Activated naive CD4-positive, alpha-beta T cell treated with anti-CD3 and anti-CD28 coated beads for 36 hours (primary cell): ENCODE data around the gene KCTD19. TPM values are rescaled to one million over a fixed set of nuclear protein-coding genes. Genes with fewer than 3 reads are reported as not detected.

ENCODE experiments used
- CTCF ChIA-PET: fragments of 350-600 bp; sonication (Branson Sonifier 250); formaldehyde crosslinking; loops from one replicate; lab custom pipeline; 2021; ENCODE audit warnings: antibody characterized with exemption; lab: Charles Lee
- DNase-seq: peaks from one replicate; pipeline ENCODE4 v3.0.0-alpha.2; 2020
- H3K27ac Mint-ChIP-seq: one replicate; pipeline ENCODE4 v1.8.0; 2021; ENCODE audit warnings: mild to moderate bottlenecking, mixed read lengths
- H3K27me3 Mint-ChIP-seq: one replicate; pipeline ENCODE4 v1.8.0; 2021; ENCODE audit warnings: low read depth, mixed read lengths
- H3K36me3 Mint-ChIP-seq: one replicate; pipeline ENCODE4 v1.8.0; 2021; ENCODE audit warnings: low read depth, mixed read lengths
- H3K4me1 Mint-ChIP-seq: one replicate; pipeline ENCODE4 v1.8.0; 2021; ENCODE audit warnings: low read depth, mixed read lengths
- H3K4me3 Mint-ChIP-seq: one replicate; pipeline ENCODE4 v1.8.0; 2021; ENCODE audit warnings: mild to moderate bottlenecking, moderate library complexity, mixed read lengths
- H3K9me3 Mint-ChIP-seq: one replicate; pipeline ENCODE4 v1.8.0; 2021; ENCODE audit warnings: mixed read lengths
- intact Hi-C: fragments of 100-400 bp; cut with micrococcal nuclease; formaldehyde crosslinking; loops from one replicate; pipeline ENCODE4 v1.15.1; 2023
- total RNA-seq, 2 experiments: library from RNA; stranded (reverse); gene quantifications; one replicate each; pipeline ENCODE4 v1.2.3, GENCODE V29; 2021

Gene KCTD19
- total RNA-seq, 2 experiments from 2014 or later, result 1.0 to 1.3 TPM

GRCh38 chr16:67245186-67245585 lies 81.4 kb downstream of the KCTD19 start:
- H3K36me3 Mint-ChIP-seq, result peaks cover 3% of the 10 kb centered on the region
- H3K27ac Mint-ChIP-seq, result peak overlapping the region; percentile 86
- CTCF ChIA-PET, result interaction anchor here (0.9 to 1.5 kb wide), 5 partner anchors 18 to 236 kb away, joined by 3 to 9 read pairs (median 3); partner anchors contain the start of gene TMEM208
- no peaks in the 10 kb centered on the region for H3K9me3 Mint-ChIP-seq
- intact Hi-C loops, result loop anchor here (2.0 to 10.0 kb wide), 4 partner anchors 260 to 840 kb away; partner anchors contain the start of genes CTCF, NFATC3 and THAP11
- H3K4me3 Mint-ChIP-seq, result peak overlapping the region; percentile 89
- peaks cover 57% of the 10 kb centered on the region for H3K4me1 Mint-ChIP-seq
- H3K27me3 Mint-ChIP-seq, result peaks cover 6% of the 10 kb centered on the region
- no peak for DNase-seq

- CTCF ChIA-PET, result interaction anchor here (0.9 to 1.5 kb wide), 11 partner anchors 13 to 237 kb away, joined by 3 to 9 read pairs (median 3); partner anchors contain the start of genes HSD11B2 and TMEM208
- Mint-ChIP-seq H3K4me1 (peaks cover 51% of the 10 kb centered on the region), H3K4me3 (peak overlapping the region; percentile 89), H3K36me3 (peaks cover 3% of the 10 kb centered on the region), H3K9me3 (no peaks in the 10 kb centered on the region), H3K27ac (peak overlapping the region; percentile 86), H3K27me3 (peaks cover 3% of the 10 kb centered on the region)
- intact Hi-C loops, result loop anchor here (1.0 to 10.0 kb wide), 11 partner anchors 17 to 840 kb away; partner anchors contain the start of genes CBFB, CTCF, E2F4 and FBXL8
- DNase-seq, result peak; percentile 95
Observed at GRCh38 chr16:67244387-67245185, 82.0 kb downstream of the KCTD19 start.

GRCh38 chr16:67243481-67243880 lies 83.1 kb downstream of the KCTD19 start:
- intact Hi-C loops, result loop anchor here (10.0 kb wide), 1 partner anchor 841 kb away; the partner anchor contains the start of gene NFATC3
- no peaks in the 10 kb centered on the region for H3K27me3 Mint-ChIP-seq
- no peak overlapping the region for H3K4me3 Mint-ChIP-seq
- no peaks in the 10 kb centered on the region for H3K9me3 Mint-ChIP-seq
- peaks cover 3% of the 10 kb centered on the region for H3K36me3 Mint-ChIP-seq
- peaks cover 46% of the 10 kb centered on the region for H3K4me1 Mint-ChIP-seq
- no peak for DNase-seq
- peak overlapping the region; percentile 86 for H3K27ac Mint-ChIP-seq
- CTCF ChIA-PET, result interaction anchor here (0.6 to 1.3 kb wide), 3 partner anchors 17 to 187 kb away, joined by 3 to 6 read pairs (median 3); partner anchors contain the start of genes HSD11B2 and TMEM208

- peak overlapping the region; percentile 54 for H3K27ac Mint-ChIP-seq
- no peak overlapping the region for H3K4me3 Mint-ChIP-seq
- CTCF ChIA-PET, result interaction anchor here (0.8 kb wide), 1 partner anchor 15 kb away, joined by 4 read pairs; no protein-coding TSS in a partner anchor
- H3K9me3 Mint-ChIP-seq, result no peaks in the 10 kb centered on the region
- intact Hi-C loops, result loop anchor here (10.0 kb wide), 1 partner anchor 843 kb away; the partner anchor contains the start of gene NFATC3
- H3K27me3 Mint-ChIP-seq, result no peaks in the 10 kb centered on the region
- peaks cover 37% of the 10 kb centered on the region for H3K4me1 Mint-ChIP-seq
- DNase-seq, result no peak
- peaks cover 9% of the 10 kb centered on the region for H3K36me3 Mint-ChIP-seq
Observed at GRCh38 chr16:67242138-67242730, 84.3 kb downstream of the KCTD19 start.

GRCh38 chr16:67241008-67241900 lies 85.3 kb downstream of the KCTD19 start:
- Mint-ChIP-seq H3K27me3 (no peaks in the 10 kb centered on the region), H3K4me1 (peaks cover 38% of the 10 kb centered on the region), H3K27ac (peak overlapping the region; percentile 85), H3K4me3 (no peak overlapping the region), H3K9me3 (no peaks in the 10 kb centered on the region), H3K36me3 (peaks cover 17% of the 10 kb centered on the region)
- intact Hi-C loops, result loop anchor here (10.0 kb wide), 1 partner anchor 844 kb away; the partner anchor contains the start of gene NFATC3
- CTCF ChIA-PET, result interaction anchor here (0.8 kb wide), 1 partner anchor 14 kb away, joined by 4 read pairs; no protein-coding TSS in a partner anchor
- no peak for DNase-seq

- H3K27ac Mint-ChIP-seq, result no peak overlapping the region
- H3K27me3 Mint-ChIP-seq, result no peaks in the 10 kb centered on the region
- DNase-seq, result no peak
- H3K4me1 Mint-ChIP-seq, result peaks cover 37% of the 10 kb centered on the region
- H3K36me3 Mint-ChIP-seq, result peaks cover 21% of the 10 kb centered on the region
- intact Hi-C loops, result loop anchor here (10.0 kb wide), 1 partner anchor 844 kb away; the partner anchor contains the start of gene NFATC3
- CTCF ChIA-PET, result no interaction called here
- H3K4me3 Mint-ChIP-seq, result no peak overlapping the region
- no peaks in the 10 kb centered on the region for H3K9me3 Mint-ChIP-seq
Observed at GRCh38 chr16:67240506-67240905, 86.0 kb downstream of the KCTD19 start.

Other genes starting within 250 kb of the KCTD19 start
- gene PHAF1, start 216.8 kb downstream of the KCTD19 start, total RNA-seq, result 1 to 10 TPM; 7.8 to 8.4 TPM
- 1 to 10 TPM; 1.1 to 1.2 TPM for gene B3GNT9, start 175.7 kb downstream of the KCTD19 start, total RNA-seq
- gene TRADD, start 166.8 kb downstream of the KCTD19 start, total RNA-seq, result 10 to 100 TPM; 17.7 to 21.1 TPM
- gene FBXL8, start 166.8 kb downstream of the KCTD19 start, total RNA-seq, result 10 to 100 TPM; 13.8 to 15.3 TPM
- gene HSF4, start 162.0 kb downstream of the KCTD19 start, total RNA-seq, result 10 to 100 TPM; 11.1 to 12.3 TPM
- gene NOL3, start 156.2 kb downstream of the KCTD19 start, total RNA-seq, result 1 to 10 TPM; 3.8 to 4.4 TPM
- gene MATCAP1, start 142.8 kb downstream of the KCTD19 start, total RNA-seq, result 10 to 100 TPM; 21.9 to 24.0 TPM
- not detected for gene EXOC3L1, start 136.6 kb downstream of the KCTD19 start, total RNA-seq
- 10 to 100 TPM; 65.1 to 66.5 TPM for gene E2F4, start 134.6 kb downstream of the KCTD19 start, total RNA-seq
- gene ELMO3, start 127.6 kb downstream of the KCTD19 start, total RNA-seq, result 1 to 10 TPM; 3.8 to 4.4 TPM
- 10 to 100 TPM; 24.6 to 29.4 TPM for gene TMEM208, start 99.6 kb downstream of the KCTD19 start, total RNA-seq
- 10 to 100 TPM; 70.7 to 73.7 TPM for gene FHOD1, start 79.3 kb downstream of the KCTD19 start, total RNA-seq
- gene SLC9A5, start 77.8 kb downstream of the KCTD19 start, total RNA-seq, result 1 to 10 TPM; 5.2 TPM
- 10 to 100 TPM; 14.3 to 14.4 TPM for gene PLEKHG4, start 47.2 kb downstream of the KCTD19 start, total RNA-seq
- gene LRRC36, start 74 bp upstream of the KCTD19 start, total RNA-seq, result under 1 TPM in 1 of 2 experiments, not detected in 1; 0.64 TPM
- not detected for gene TPPP3, start 66.8 kb upstream of the KCTD19 start, total RNA-seq
- under 1 TPM; 0.12 to 0.32 TPM for gene ZDHHC1, start 89.7 kb upstream of the KCTD19 start, total RNA-seq
- 1 to 10 TPM in 1 of 2 experiments, under 1 TPM in 1; 0.86 to 1.1 TPM for gene HSD11B2, start 104.4 kb upstream of the KCTD19 start, total RNA-seq
- 10 to 100 TPM; 11.9 to 15.3 TPM for gene ATP6V0D1, start 154.4 kb upstream of the KCTD19 start, total RNA-seq
- not detected for gene AGRP, start 156.8 kb upstream of the KCTD19 start, total RNA-seq
- 10 to 100 TPM; 34.2 to 41.9 TPM for gene RIPOR1, start 202.1 kb upstream of the KCTD19 start, total RNA-seq
- 10 to 100 TPM; 51.2 to 52.3 TPM for gene CTCF, start 235.8 kb upstream of the KCTD19 start, total RNA-seq